CD4-positive, alpha-beta T cell treated with Interleukin-1 beta for 1 hour (primary cell): Measurements from ENCODE around the gene CIRBP.

Source experiments
- DNase-seq, 2 donors: peaks; one replicate each; pipeline ENCODE4 v3.0.0-alpha.2; 2020 to 2022

The CIRBP gene

GRCh38 chr19:1231729-1232637 is 37.1 kb upstream of the CIRBP start:
- DNase-seq, result no peak

- DNase-seq, result no peak
These were observed 36.5 kb upstream of the CIRBP start for GRCh38 chr19:1232652-1233072.

GRCh38 chr19:1233115-1233667 is 35.9 kb upstream of the CIRBP start:
- no peak for DNase-seq

- no peak for DNase-seq
These were observed 34.8 kb upstream of the CIRBP start for GRCh38 chr19:1234051-1234954.

GRCh38 chr19:1234955-1235380 is 34.2 kb upstream of the CIRBP start:
- no peak for DNase-seq

- DNase-seq, result no peak
These were observed 33.2 kb upstream of the CIRBP start for GRCh38 chr19:1235625-1236538.

GRCh38 chr19:1236576-1236975 is 32.6 kb upstream of the CIRBP start:
- no peak for DNase-seq

- DNase-seq, result no peak
These were observed 32.0 kb upstream of the CIRBP start for GRCh38 chr19:1237027-1237659.

GRCh38 chr19:1237754-1238368 is 31.3 kb upstream of the CIRBP start, which contains the start of gene CBARP:
TSS of gene CBARP (minus strand) at chr19:1238005. CDS start at chr19:1236100, 1,905 bp downstream.
- DNase-seq, result peak in 1 of 2 donors; percentile 33

- no peak for DNase-seq
These were observed 30.5 kb upstream of the CIRBP start for GRCh38 chr19:1238369-1239303.

GRCh38 chr19:1239420-1239795 is 29.7 kb upstream of the CIRBP start:
- DNase-seq, result no peak

GRCh38 chr19:1239796-1240737 is 29.1 kb upstream of the CIRBP start:
- DNase-seq, result peak; percentile 91 to 94

GRCh38 chr19:1240925-1241324 is 28.2 kb upstream of the CIRBP start:
- no peak for DNase-seq

- peak; percentile 93 to 94 for DNase-seq
These were observed 27.6 kb upstream of the CIRBP start, which contains the start of gene ATP5F1D for GRCh38 chr19:1241417-1242095. TSS of gene ATP5F1D (plus strand) at chr19:1241751. CDS start at chr19:1241851, 100 bp downstream.

GRCh38 chr19:1243768-1244692 is 25.1 kb upstream of the CIRBP start:
- peak; percentile 88 to 89 for DNase-seq

- DNase-seq, result no peak
These were observed 24.3 kb upstream of the CIRBP start for GRCh38 chr19:1244693-1245451.
